Measurements from ENCODE around the gene WWC1. TPM values are rescaled to one million over a fixed set of nuclear protein-coding genes. Genes with fewer than 3 reads are reported as not detected.

The WWC1 gene
- total RNA-seq, 1 donor from 2014 or later: 32.8 TPM

DNA sequence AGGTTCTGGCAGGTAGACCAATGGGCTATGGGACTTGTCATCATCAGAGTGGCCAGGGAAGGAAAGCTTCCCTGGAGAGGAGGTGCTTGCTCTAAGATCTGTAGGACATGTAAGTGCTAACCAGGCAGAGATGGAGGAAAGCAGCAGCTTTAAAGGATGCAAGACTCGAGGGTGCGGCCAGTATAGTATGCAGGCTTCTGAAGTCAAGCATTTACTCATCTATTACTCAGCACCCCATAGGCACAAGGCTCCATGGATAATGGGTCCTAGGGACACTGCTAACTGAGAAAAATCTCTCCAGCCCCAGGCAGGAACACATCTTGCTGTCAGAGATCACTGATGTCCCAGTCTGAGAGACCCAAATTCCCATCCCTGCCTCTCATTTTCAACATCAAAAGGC is 49.7 kb downstream of the WWC1 start:
- peaks cover 20% of the 10 kb centered on the region for H3K4me1 Mint-ChIP-seq
- DNase-seq (ENCODE audit: low spot score in 2 of 2, unreplicated experiment in 2 of 2): no peak
- peaks cover 7% of the 10 kb centered on the region for H3K36me3 Mint-ChIP-seq
- TF ChIP-seq, protein P1, sequence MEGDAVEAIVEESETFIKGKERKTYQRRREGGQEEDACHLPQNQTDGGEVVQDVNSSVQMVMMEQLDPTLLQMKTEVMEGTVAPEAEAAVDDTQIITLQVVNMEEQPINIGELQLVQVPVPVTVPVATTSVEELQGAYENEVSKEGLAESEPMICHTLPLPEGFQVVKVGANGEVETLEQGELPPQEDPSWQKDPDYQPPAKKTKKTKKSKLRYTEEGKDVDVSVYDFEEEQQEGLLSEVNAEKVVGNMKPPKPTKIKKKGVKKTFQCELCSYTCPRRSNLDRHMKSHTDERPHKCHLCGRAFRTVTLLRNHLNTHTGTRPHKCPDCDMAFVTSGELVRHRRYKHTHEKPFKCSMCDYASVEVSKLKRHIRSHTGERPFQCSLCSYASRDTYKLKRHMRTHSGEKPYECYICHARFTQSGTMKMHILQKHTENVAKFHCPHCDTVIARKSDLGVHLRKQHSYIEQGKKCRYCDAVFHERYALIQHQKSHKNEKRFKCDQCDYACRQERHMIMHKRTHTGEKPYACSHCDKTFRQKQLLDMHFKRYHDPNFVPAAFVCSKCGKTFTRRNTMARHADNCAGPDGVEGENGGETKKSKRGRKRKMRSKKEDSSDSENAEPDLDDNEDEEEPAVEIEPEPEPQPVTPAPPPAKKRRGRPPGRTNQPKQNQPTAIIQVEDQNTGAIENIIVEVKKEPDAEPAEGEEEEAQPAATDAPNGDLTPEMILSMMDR (IDR thresholded peaks at IDR 0.05; ENCODE audit: unreplicated experiment): no peak
- no peak overlapping the region for H3K4me3 Mint-ChIP-seq
- no peaks in the 10 kb centered on the region for H3K27me3 Mint-ChIP-seq (ENCODE audit: low read depth)
- H3K27ac Mint-ChIP-seq: no peak overlapping the region
- H3K9me3 Mint-ChIP-seq: peaks cover 11% of the 10 kb centered on the region

DNA sequence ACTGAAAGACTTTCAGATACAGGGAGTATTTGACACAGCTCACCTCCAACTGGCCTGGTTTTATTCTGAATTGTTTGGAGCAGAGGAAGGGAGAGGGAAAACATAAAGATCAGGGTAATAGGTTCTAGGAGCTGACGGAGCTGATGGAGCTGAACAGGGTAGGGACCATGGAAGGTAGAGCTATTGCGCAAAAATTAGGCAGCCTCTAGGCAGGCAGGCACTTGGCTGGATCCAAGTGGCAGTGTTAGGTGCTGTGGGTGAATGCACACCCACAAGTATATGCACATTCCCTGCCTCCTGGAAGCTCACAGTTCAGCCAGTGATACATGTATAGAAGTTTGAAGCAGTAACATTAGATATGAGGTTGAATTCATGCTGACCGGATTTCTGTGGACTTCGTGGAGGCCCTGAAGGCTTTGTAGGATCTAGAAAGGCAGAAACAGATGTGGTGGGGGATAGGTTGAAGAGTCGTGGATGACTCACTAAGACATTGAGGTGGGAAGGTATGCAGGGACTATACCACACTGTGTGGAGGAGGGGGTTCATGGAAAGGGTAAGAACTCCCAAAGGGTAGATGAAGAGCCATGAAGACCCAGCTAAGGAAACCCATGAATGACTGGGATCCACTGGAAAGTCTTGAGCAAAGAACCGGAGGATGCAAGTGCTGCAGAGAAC is 50.8 kb downstream of the WWC1 start:
- no peaks in the 10 kb centered on the region for H3K27me3 Mint-ChIP-seq (ENCODE audit: low read depth)
- no peak for DNase-seq (ENCODE audit: low spot score in 2 of 2, unreplicated experiment in 2 of 2)
- peaks cover 7% of the 10 kb centered on the region for H3K36me3 Mint-ChIP-seq
- TF ChIP-seq, protein P1 (IDR thresholded peaks at IDR 0.05; ENCODE audit: unreplicated experiment): no peak
- H3K4me1 Mint-ChIP-seq: peaks cover 29% of the 10 kb centered on the region
- H3K9me3 Mint-ChIP-seq: peaks cover 11% of the 10 kb centered on the region
- H3K4me3 Mint-ChIP-seq: no peak overlapping the region
- H3K27ac Mint-ChIP-seq: no peak overlapping the region

DNA sequence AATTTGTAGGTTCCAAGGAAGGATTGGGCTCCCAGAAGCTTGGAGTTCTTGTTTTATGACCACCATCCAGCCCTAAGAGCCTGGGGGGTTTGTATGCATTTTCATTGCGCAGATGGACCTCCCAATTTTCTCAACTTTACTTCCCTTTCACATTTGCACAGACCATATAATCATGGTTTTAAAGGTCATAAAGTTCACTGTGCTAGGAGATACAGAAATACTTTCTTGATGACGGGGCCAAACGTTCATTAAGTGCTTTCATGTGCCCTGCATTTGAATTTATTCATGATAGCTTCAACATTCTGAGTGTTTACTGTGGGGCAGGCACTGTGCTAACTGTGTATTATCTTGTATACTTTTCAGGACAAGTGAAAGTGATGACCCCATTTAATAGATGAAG is 51.5 kb downstream of the WWC1 start:
- TF ChIP-seq, protein P1 (IDR thresholded peaks at IDR 0.05; ENCODE audit: unreplicated experiment): no peak
- Mint-ChIP-seq H3K9me3 (peaks cover 11% of the 10 kb centered on the region), H3K27me3 (ENCODE audit: low read depth) (no peaks in the 10 kb centered on the region), H3K36me3 (peaks cover 7% of the 10 kb centered on the region), H3K27ac (no peak overlapping the region), H3K4me1 (peaks cover 36% of the 10 kb centered on the region), H3K4me3 (no peak overlapping the region)
- DNase-seq (ENCODE audit: low spot score in 2 of 2, unreplicated experiment in 2 of 2): no peak

DNA sequence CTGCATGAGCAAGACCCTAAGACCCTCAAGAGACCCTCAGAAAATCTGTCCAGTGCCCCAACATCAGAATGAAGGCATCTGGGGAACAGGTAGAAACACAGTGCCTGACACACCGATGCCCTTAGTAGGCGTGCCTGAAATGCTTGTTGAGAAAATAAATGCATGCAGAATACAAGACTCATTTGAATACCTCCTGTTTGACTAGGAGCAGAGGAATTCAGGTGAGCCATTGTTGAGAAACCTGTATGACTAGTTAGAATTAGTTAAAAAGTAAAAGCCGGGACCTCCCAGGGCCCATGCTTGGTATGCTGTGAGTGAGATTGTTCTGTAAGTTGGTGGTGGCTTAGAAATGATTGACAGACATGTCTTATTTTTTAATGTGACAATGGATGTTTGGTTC is 55.0 kb downstream of the WWC1 start:
- DNase-seq (ENCODE audit: low spot score in 2 of 2, unreplicated experiment in 2 of 2): no peak
- no peak overlapping the region for H3K4me3 Mint-ChIP-seq
- H3K27me3 Mint-ChIP-seq (ENCODE audit: low read depth): no peaks in the 10 kb centered on the region
- TF ChIP-seq, protein P1 (IDR thresholded peaks at IDR 0.05; ENCODE audit: unreplicated experiment): no peak
- peaks cover 7% of the 10 kb centered on the region for H3K36me3 Mint-ChIP-seq
- peaks cover 39% of the 10 kb centered on the region for H3K4me1 Mint-ChIP-seq
- H3K27ac Mint-ChIP-seq: peak overlapping the region; percentile 89
- peaks cover 7% of the 10 kb centered on the region for H3K9me3 Mint-ChIP-seq

DNA sequence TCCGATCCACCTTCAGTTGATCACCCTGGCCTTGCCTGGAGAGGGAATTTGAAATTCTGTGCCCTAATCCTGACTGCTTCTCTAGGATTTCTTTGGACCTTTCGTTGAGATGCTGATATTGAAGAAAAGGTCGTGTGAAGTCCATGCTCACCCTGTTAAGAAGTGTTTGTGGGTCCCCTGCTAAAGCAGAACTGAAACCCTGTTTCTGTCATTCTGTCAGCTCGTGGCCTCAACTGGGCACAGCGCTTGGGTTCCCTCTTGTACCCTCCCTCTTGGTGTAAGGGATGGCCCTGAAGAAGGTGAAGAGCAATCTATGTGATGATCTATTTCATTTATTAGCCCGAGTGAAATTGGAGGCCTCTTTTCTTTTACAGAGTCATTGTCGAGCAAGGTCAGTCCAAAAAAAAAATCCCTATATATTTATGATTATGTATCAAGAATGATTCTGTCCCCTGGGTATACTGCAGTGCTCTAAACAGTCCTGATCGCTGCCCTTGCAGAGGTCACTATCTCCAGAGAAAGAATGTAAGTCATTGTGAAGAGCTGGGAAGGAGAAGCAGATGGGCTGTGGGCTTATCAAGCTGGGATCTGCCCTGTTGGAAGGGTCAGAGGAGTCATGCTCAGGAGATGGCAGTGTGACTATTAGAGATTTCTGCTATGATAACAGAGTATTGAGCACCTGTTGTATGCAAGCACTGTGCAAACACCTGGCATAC is 56.1 kb downstream of the WWC1 start:
- Mint-ChIP-seq H3K4me3 (no peak overlapping the region), H3K4me1 (peaks cover 37% of the 10 kb centered on the region), H3K27me3 (ENCODE audit: low read depth) (no peaks in the 10 kb centered on the region), H3K9me3 (peaks cover 7% of the 10 kb centered on the region), H3K36me3 (peaks cover 7% of the 10 kb centered on the region), H3K27ac (peak overlapping the region; percentile 33)
- TF ChIP-seq, protein P1 (IDR thresholded peaks at IDR 0.05; ENCODE audit: unreplicated experiment): no peak
- no peak for DNase-seq (ENCODE audit: low spot score in 2 of 2, unreplicated experiment in 2 of 2)

All from mesothelial cell of epicardium (in vitro differentiated cells).